Tongue (tissue), 2 donors: ENCODE data around the gene CELA1. TPM values are rescaled to one million over a fixed set of nuclear protein-coding genes. Genes with fewer than 3 reads are reported as not detected.
"Not testable (repeated sequence)": the region's sequence is repeated elsewhere in the genome, so short reads cannot be mapped to it uniquely, and the experiment has no call there.

Experiments used
- DNase-seq: peaks from one replicate; pipeline ENCODE4 v3.0.0-alpha.2; 2015
- total RNA-seq: library from RNA; depleted of rRNA; stranded (reverse); fragments of >200 nt; gene quantifications from one replicate; pipeline ENCODE4 v1.2.3, GENCODE V29; 2014

CELA1 gene
- total RNA-seq, 1 donor from 2014 or later, result not detected

- DNase-seq, result not testable (repeated sequence)
Observed at GRCh38 chr12:51318057-51318806, 28.2 kb downstream of the CELA1 start.

- DNase-seq, result no peak
Observed at GRCh38 chr12:51311389-51311788, 35.1 kb downstream of the CELA1 start.

GRCh38 chr12:51307655-51308593 is 38.6 kb downstream of the CELA1 start:
- no peak for DNase-seq

- no peak for DNase-seq
Observed at GRCh38 chr12:51306507-51306906, 40.0 kb downstream of the CELA1 start.

GRCh38 chr12:51300768-51301167 is 45.7 kb downstream of the CELA1 start:
- not testable (repeated sequence) for DNase-seq

- DNase-seq, result no peak
Observed at GRCh38 chr12:51295651-51296050, 50.8 kb downstream of the CELA1 start.

GRCh38 chr12:51294097-51294496 is 52.4 kb downstream of the CELA1 start:
- DNase-seq, result not testable (repeated sequence)

- no peak for DNase-seq
Observed at GRCh38 chr12:51293696-51294095, 52.8 kb downstream of the CELA1 start.

GRCh38 chr12:51291603-51292513 is 54.6 kb downstream of the CELA1 start:
- DNase-seq, result not testable (repeated sequence)

GRCh38 chr12:51285843-51286242 is 60.6 kb downstream of the CELA1 start:
- no peak for DNase-seq

- no peak for DNase-seq
Observed at GRCh38 chr12:51281202-51281924, 65.1 kb downstream of the CELA1 start.

Other genes with a start within 250 kb of the CELA1 start
- gene TFCP2, start 173.5 kb downstream of the CELA1 start, total RNA-seq, result 28.2 TPM
- 4.5 TPM for gene POU6F1, start 128.6 kb downstream of the CELA1 start, total RNA-seq
- 74.2 TPM for gene DAZAP2, start 107.9 kb downstream of the CELA1 start, total RNA-seq
- gene SMAGP, start 76.3 kb downstream of the CELA1 start, total RNA-seq, result 5.0 TPM
- 3.8 TPM for gene BIN2, start 22.5 kb downstream of the CELA1 start, total RNA-seq
- gene GALNT6, start 44.7 kb upstream of the CELA1 start, total RNA-seq, result 14.4 TPM
- 1.2 TPM for gene SLC4A8, start 78.2 kb upstream of the CELA1 start, total RNA-seq
- gene SCN8A, start 244.6 kb upstream of the CELA1 start, total RNA-seq, result 2.1 TPM